ENCODE data around the gene LHFPL2.

The LHFPL2 gene

DNA sequence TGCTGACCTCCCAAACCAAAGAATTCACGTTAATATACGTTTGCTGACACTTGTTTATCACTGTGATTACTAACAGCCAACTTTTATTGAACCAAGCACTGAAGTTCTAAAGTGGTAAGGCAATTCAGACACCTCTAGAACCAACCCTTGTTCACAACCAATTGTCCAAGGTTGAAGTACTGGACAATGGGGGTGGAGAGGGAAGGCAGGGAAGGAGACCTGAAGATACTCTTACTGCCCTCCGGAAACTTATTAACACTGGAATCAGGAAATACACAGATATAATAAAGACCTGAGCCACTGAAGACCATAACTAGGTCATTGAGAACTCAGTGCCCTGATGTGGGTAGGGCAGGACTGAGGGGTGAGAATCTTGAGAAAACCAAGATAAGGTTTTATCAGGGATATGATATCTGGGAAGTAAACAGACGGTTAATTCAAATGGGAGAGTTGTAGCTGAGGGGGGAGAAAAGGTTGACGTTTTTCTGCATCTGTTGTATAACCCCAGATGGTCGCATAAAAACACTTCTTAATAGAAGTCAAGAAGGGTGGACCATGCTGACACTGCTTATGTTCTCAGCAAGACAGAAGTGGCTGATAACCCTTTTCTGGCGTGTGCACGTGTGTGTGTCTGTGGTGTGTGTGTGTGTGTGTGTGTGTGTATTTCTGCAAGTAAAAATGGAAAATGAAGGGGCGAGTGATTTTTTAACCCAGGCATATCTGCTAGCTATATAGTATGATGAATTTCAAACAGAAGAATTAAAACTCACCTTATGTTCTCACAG lies 125.9 kb downstream of the LHFPL2 start:
- DNase-seq (ENCODE audit: extremely low spot score), result no peak
- ChIA-PET POLR2A (no interaction called here), CTCF (interaction anchor here (0.8 kb wide), 1 partner anchor 50 kb away, joined by 5 read pairs; no protein-coding TSS in a partner anchor)
- TF ChIP-seq ZNF384 (IDR thresholded peaks at IDR 0.05) (no peak), HDGF (IDR thresholded peaks at IDR 0.05; ENCODE audit: borderline replicate concordance) (no peak), FOXA1 (IDR thresholded peaks at IDR 0.05) (no peak), TARDBP (IDR thresholded peaks at IDR 0.05) (no peak), LEF1 (IDR thresholded peaks at IDR 0.05; ENCODE audit: borderline replicate concordance) (no peak), SP1 (IDR thresholded peaks at IDR 0.05) (no peak), FOXM1 (IDR thresholded peaks at IDR 0.05; ENCODE audit: borderline replicate concordance) (no peak), SUZ12 (IDR thresholded peaks at IDR 0.05) (no peak)

DNA sequence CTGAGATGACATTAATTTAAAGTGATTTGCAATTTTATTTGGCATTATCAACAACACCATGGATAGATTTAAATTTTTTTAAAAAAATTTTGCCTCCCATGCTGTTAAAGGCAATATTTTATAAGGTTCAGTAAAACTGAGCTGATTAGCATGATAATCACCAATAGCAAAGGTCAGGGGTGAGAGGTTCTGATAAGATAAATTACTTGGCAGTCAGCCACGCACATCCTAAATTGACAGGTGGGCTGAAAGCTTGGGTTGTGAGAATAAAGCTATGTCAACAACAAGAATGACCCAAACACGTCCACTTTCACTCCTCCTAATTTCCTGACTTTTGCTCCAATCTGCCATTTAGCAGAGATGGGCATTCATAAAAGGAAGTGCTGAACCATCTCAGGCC lies 127.1 kb downstream of the LHFPL2 start:
- CTCF ChIA-PET, result interaction anchor here (1.0 kb wide), 2 partner anchors 12 to 13 kb away, joined by 3 to 6 read pairs; no protein-coding TSS in a partner anchor
- no peak for DNase-seq (ENCODE audit: extremely low spot score)
- TF ChIP-seq HDGF (IDR thresholded peaks at IDR 0.05; ENCODE audit: borderline replicate concordance) (no peak), LEF1 (IDR thresholded peaks at IDR 0.05; ENCODE audit: borderline replicate concordance) (no peak), L3MBTL2 (conservative IDR thresholded peaks at IDR 0.05) (no peak), FOXM1 (IDR thresholded peaks at IDR 0.05; ENCODE audit: borderline replicate concordance) (no peak), CTBP1 (IDR thresholded peaks at IDR 0.05; ENCODE audit: borderline replicate concordance) (no peak), NFRKB (IDR thresholded peaks at IDR 0.05) (no peak), ZNF384 (IDR thresholded peaks at IDR 0.05) (no peak), BHLHE40 (IDR thresholded peaks at IDR 0.05; ENCODE audit: borderline replicate concordance) (no peak), TARDBP (IDR thresholded peaks at IDR 0.05) (no peak), FOXA1 (IDR thresholded peaks at IDR 0.05) (no peak), FOXK2 (IDR thresholded peaks at IDR 0.05) (no peak), ELF4 (IDR thresholded peaks at IDR 0.05) (no peak), SP1 (IDR thresholded peaks at IDR 0.05) (no peak)
- TF ChIP-seq, protein P1, sequence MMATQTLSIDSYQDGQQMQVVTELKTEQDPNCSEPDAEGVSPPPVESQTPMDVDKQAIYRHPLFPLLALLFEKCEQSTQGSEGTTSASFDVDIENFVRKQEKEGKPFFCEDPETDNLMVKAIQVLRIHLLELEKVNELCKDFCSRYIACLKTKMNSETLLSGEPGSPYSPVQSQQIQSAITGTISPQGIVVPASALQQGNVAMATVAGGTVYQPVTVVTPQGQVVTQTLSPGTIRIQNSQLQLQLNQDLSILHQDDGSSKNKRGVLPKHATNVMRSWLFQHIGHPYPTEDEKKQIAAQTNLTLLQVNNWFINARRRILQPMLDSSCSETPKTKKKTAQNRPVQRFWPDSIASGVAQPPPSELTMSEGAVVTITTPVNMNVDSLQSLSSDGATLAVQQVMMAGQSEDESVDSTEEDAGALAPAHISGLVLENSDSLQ (IDR thresholded peaks at IDR 0.05), result no peak
- POLR2A ChIA-PET, result no interaction called here

DNA sequence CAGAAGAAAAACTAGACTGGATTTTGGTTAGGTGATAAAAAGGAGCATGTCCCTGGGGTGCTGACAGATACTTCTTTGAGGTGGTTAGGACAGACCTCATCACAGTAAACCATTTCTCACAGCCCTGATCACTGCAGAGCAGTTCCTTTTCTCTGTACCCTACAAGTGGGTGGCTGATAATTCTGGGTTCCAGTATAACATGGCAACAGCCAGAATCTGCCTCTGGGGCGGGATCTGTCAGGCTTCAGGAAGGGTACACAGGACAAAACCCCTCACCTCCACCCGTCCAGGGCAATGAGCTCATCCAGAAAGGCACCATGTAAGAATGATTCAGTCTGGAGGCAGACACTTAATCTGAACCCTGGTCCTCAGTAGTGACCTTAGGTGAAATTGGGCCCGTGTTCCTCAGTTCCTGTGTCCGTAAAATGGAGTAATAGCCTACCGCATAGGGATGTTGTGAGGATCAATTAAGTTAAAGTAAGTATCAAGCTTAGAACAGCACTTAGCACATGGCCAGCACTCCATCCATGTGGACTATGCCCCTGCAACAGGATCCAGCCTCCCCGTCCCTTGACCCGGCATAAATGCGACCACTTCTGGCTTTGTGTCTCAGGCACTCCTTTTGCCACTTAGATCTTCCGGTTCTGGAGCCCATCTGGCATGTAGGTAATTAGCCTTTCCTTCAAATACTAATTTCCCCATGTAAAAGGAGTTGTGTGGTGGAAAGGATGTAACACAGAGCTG lies 129.2 kb downstream of the LHFPL2 start:
- ChIA-PET POLR2A (no interaction called here), CTCF (no interaction called here)
- TF ChIP-seq ARNT (IDR thresholded peaks at IDR 0.05) (no peak), FOXM1 (IDR thresholded peaks at IDR 0.05; ENCODE audit: borderline replicate concordance) (no peak)
- TF ChIP-seq, protein P1 (IDR thresholded peaks at IDR 0.05), result no peak
- DNase-seq (ENCODE audit: extremely low spot score), result no peak

DNA sequence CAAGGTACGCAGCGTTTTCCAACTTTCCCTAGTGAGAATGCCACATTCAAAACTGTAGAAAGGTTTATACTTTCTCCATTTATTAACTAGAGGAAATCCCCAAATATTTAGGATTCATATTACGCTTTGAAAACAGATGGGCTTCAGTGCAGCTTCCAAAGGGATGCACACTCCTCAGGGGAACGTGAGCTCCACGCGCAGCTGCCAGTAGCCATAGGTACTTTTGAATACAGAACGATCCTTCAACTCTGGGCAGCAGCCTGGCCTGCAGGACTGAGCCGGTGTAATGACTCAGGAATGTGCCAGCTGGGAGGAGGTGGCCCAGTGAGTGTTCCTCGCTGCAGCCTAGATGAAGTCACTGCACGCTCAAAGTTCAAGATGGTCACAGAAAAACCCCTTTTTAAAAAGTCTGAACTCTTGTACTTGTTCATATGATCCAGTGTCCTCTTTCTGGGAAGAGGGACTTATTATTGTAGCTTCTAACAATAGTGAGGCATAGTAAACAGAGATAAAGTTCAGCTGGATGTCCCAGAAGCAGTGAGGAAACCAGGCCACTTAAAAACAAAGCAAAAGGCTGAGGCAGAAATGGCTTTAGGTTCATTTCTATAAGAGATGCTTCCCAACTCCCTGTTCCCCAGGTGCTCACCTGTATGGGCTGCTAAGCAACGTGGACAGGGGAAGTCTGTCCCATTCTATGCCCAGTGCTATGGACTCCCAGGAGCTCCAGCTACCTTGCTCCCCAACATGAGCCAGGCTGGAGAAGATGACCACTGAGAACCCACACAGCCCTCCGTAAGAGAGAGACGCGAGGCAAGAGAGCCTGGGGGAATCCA lies 130.0 kb downstream of the LHFPL2 start:
- TF ChIP-seq FOXA1 (IDR thresholded peaks at IDR 0.05), result no peak
- no peak for TF ChIP-seq FOXM1 (IDR thresholded peaks at IDR 0.05; ENCODE audit: borderline replicate concordance)
- no peak for TF ChIP-seq SP1 (IDR thresholded peaks at IDR 0.05)
- no peak for TF ChIP-seq CTBP1 (IDR thresholded peaks at IDR 0.05; ENCODE audit: borderline replicate concordance)
- TF ChIP-seq ARNT (IDR thresholded peaks at IDR 0.05), result no peak
- no peak for TF ChIP-seq FOXK2 (IDR thresholded peaks at IDR 0.05)
- TF ChIP-seq ELF4 (IDR thresholded peaks at IDR 0.05), result no peak
- TF ChIP-seq HDGF (IDR thresholded peaks at IDR 0.05; ENCODE audit: borderline replicate concordance), result no peak
- TF ChIP-seq BHLHE40 (IDR thresholded peaks at IDR 0.05; ENCODE audit: borderline replicate concordance), result no peak
- no peak for TF ChIP-seq NFRKB (IDR thresholded peaks at IDR 0.05)
- POLR2A ChIA-PET, result interaction anchor here (0.6 to 1.3 kb wide), 2 partner anchors 11 to 223 kb away, joined by 3 read pairs; no protein-coding TSS in a partner anchor
- CTCF ChIA-PET, result interaction anchor here (0.6 kb wide), 1 partner anchor 15 kb away, joined by 3 read pairs; no protein-coding TSS in a partner anchor
- no peak for DNase-seq (ENCODE audit: extremely low spot score)

DNA sequence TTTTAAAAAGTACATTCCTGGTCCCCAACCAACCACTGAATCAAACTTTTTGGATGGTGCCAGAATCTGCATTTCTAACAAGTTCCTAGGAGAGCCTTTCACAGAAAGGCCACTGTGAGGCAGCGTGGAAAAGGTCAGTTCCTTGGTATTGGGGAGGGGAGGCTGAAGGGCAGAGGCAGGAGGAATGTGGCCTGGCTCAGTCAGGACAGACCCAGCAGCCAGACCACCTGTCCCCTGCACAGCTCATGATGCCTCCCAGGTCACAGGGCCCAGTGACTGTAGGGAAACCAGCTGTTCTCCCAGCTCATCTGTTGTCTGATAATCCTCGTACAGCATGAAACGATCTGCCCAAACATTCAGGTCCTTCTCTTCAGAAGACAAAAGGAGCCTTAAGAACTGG lies 132.9 kb downstream of the LHFPL2 start:
- POLR2A ChIA-PET, result no interaction called here
- no peak for TF ChIP-seq CTBP1 (IDR thresholded peaks at IDR 0.05; ENCODE audit: borderline replicate concordance)
- TF ChIP-seq ZNF384 (IDR thresholded peaks at IDR 0.05), result no peak
- no peak for TF ChIP-seq FOXM1 (IDR thresholded peaks at IDR 0.05; ENCODE audit: borderline replicate concordance)
- no peak for TF ChIP-seq L3MBTL2 (conservative IDR thresholded peaks at IDR 0.05)
- CTCF ChIA-PET, result no interaction called here
- DNase-seq (ENCODE audit: extremely low spot score), result no peak
